Retinal pigment epithelial cell (primary cell): ENCODE measurements around the gene DIAPH1.

Source experiments
- DNase-seq: peaks from one replicate; pipeline ENCODE4 v3.0.0-alpha.2; 2010; ENCODE audit warnings: low read depth
- H3K4me3 ChIP-seq: 2 replicates; pipeline ENCODE4 v1.5.1; 2011; ENCODE audit warnings: mild to moderate bottlenecking, low read length, control low read depth, moderate library complexity
- CTCF ChIP-seq: conservative IDR thresholded peaks from 2 replicates; pipeline ENCODE4 v1.5.1; 2011; ENCODE audit warnings: low read depth, low read length, control low read depth, inconsistent platforms

Gene DIAPH1

GRCh38 chr5:141483902-141484301 lies 134.9 kb downstream of the DIAPH1 start:
- no peak overlapping the region for H3K4me3 ChIP-seq
- DNase-seq, result no peak

GRCh38 chr5:141479776-141480175 lies 139.0 kb downstream of the DIAPH1 start:
- no peak for TF ChIP-seq CTCF
- no peak overlapping the region for H3K4me3 ChIP-seq
- no peak for DNase-seq

More at GRCh38 chr5:141483902-141484301, 134.9 kb downstream of the DIAPH1 start:
- no peak for TF ChIP-seq CTCF

- peak overlapping the region; percentile 9 for H3K4me3 ChIP-seq
- no peak for DNase-seq
- peak; percentile 22 for TF ChIP-seq CTCF
These were observed 140.4 kb downstream of the DIAPH1 start for GRCh38 chr5:141478321-141478945.

GRCh38 chr5:141477815-141478214 lies 141.0 kb downstream of the DIAPH1 start:
- H3K4me3 ChIP-seq, result no peak overlapping the region
- DNase-seq, result no peak
- no peak for TF ChIP-seq CTCF

- peak overlapping the region; percentile 74 for H3K4me3 ChIP-seq
- DNase-seq, result no peak
- TF ChIP-seq CTCF, result no peak
These were observed 141.7 kb downstream of the DIAPH1 start for GRCh38 chr5:141477044-141477575.

- no peak for TF ChIP-seq CTCF
- peak; percentile 34 for DNase-seq
- H3K4me3 ChIP-seq, result peak overlapping the region; percentile 74
These were observed 142.5 kb downstream of the DIAPH1 start for GRCh38 chr5:141476132-141476911.
